Stimulated activated CD4-positive, alpha-beta T cell treated with anti-CD3 and anti-CD28 coated beads, Interleukin-1b, Interleukin-23, amount 100 ng/mL, for 48 hours (primary cell): ENCODE data around the gene FOSL1.

Source experiments
- DNase-seq: peaks from one replicate; pipeline ENCODE4 v3.0.0-alpha.2; 2020

FOSL1 gene

DNA sequence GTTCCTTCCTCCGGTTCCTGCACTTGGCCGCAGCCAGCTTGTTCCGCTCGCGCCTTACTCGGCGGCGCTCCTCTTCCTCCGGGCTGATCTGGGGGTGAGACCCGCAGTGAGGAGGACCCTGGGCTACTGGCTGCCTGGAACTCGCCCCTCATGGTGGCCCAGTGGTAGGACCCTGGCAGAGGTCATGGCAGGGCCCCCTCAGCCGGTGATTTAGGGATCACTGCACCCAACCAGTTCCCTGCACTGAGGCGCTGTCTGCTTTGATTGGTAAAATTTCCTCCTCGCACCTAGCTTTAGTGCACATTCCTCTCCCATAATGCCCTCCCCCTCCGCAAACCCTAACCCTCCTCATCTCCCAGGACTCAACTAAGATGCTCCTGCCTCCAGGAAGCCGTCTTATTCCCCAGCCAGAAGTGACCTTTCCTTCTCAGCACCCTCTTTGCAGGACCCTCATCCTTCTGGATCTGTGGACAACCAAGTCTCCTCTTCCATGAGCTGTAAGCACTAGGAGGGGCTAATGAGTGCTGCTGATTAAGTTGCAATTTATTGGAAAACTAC lies 6.1 kb downstream of the FOSL1 start:
- no peak for DNase-seq

- no peak for DNase-seq
Observed at GRCh38 chr11:65892661-65893317, 7.4 kb downstream of the FOSL1 start.

GRCh38 chr11:65892137-65892540 lies 8.0 kb downstream of the FOSL1 start:
- peak; percentile 55 for DNase-seq

DNA sequence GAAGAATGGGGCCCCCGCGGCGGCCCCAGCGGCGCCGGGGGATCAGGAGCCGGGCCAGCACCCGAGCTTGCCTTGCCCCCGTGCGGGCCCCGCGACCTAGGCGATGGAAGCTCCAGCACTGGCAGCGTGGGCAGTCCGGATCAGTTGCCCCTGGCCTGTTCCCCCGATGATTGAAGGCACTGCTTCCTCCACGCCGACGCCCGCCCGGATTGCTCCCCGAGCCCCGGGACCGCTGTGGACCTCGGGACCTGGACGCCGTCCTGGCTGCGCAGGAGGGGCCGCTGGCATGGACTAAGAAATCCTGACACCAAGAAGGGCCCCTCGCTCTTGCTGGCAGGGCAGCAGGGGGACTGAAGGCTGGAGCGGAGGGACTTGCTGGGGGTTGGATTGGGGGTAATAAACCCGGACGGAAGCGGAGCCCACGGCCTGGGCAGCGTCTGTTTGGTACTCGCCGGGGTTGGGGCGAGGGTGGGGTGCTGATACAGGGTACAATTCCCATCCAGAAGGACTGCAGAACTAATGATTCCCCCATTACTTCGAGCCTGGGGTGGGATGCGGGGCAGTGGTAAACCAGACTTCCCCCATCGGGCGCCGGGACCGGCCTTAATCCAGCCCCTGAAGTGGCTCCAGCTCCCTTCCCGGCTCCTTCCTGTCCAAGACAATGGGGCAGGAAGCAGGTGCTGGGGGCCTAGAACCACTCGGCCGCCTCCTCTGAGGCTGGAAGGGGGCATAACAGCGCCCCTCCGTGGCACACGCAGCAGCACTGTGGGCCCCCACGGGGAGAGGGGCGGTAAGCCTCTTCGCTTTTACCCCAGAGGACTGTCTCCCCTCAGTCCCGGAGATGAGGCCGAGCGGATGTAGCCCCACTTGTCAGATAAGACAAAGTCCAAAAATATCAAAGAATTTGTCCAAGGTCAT lies 8.7 kb downstream of the FOSL1 start:
- no peak for DNase-seq

- peak; percentile 99 for DNase-seq
Observed at GRCh38 chr11:65890324-65891218, 9.6 kb downstream of the FOSL1 start, which contains the start of gene CCDC85B. Gene CCDC85B, plus strand, starts transcription at chr11:65890673. Its CDS starts 111 bp downstream, at chr11:65890784.

GRCh38 chr11:65888163-65888814 lies 11.9 kb downstream of the FOSL1 start, which contains the start of gene FIBP:
Gene FIBP, minus strand, starts transcription at chr11:65888471. Its CDS starts 53 bp downstream, at chr11:65888418.
- DNase-seq: peak; percentile 97

DNA sequence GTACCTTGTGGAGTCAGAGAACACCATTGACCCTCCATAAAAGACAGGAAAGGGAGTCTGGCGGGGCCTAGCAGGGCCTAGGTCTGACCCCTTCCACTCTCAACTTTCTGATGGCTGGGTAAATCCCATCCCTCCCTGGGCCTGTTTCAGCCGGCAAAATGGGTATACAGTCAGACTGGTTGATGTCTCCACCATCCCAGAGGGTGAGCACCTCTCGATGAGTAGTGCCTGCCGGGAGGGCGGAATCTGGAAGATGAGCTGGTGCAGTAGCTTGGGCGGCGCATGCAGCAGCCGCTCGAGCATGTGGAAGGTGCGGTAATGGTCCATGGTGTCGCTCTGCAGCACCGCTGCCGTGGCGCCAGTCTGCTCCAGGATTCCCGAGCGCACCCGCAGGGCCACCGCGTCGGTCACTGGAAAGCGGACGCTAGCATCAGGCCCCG lies 12.4 kb downstream of the FOSL1 start:
- DNase-seq: peak; percentile 27

- DNase-seq: peak; percentile 0
Observed at GRCh38 chr11:65886826-65887722, 13.1 kb downstream of the FOSL1 start.

- DNase-seq: peak; percentile 0
Observed at GRCh38 chr11:65885808-65886536, 14.2 kb downstream of the FOSL1 start.

DNA sequence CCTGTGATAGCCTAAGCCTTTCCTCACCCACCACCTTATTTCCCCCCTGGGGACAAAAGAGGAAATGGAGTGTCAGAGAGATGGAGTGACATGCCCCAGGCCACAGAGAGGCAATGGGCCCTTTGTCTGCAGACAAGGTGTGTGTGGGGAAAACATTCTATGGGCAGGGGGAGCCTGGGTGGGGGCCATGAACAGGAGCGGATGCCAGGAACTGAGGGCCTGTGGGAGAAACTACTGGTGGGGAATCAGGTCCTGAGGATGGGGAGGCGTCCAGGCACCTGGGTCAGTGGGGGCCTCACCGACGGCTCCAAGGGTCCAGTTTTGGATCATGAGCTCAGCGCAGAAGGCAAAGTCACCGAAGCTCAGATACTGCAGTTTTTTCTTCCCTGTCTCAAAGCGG lies 15.0 kb downstream of the FOSL1 start:
- peak; percentile 1 for DNase-seq

DNA sequence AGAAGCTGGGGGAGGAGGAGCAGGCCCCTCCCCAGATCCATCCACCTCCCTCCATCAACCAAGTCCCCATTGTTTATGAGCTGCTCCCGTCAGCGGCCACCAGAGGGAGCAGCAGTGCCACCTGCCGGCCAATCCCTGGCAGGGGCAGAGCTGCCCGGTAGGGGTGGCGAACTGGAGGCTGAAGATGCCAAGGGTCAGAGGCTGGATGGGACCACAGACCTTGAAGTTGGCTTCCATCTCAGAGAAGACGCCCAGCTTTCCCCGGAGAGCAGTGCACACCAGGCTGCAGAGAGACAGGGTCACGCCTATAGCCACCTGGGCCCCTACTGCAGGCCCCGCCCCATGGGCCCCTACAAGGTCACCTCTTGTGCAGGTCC lies 15.5 kb downstream of the FOSL1 start:
- DNase-seq: peak; percentile 81

DNA sequence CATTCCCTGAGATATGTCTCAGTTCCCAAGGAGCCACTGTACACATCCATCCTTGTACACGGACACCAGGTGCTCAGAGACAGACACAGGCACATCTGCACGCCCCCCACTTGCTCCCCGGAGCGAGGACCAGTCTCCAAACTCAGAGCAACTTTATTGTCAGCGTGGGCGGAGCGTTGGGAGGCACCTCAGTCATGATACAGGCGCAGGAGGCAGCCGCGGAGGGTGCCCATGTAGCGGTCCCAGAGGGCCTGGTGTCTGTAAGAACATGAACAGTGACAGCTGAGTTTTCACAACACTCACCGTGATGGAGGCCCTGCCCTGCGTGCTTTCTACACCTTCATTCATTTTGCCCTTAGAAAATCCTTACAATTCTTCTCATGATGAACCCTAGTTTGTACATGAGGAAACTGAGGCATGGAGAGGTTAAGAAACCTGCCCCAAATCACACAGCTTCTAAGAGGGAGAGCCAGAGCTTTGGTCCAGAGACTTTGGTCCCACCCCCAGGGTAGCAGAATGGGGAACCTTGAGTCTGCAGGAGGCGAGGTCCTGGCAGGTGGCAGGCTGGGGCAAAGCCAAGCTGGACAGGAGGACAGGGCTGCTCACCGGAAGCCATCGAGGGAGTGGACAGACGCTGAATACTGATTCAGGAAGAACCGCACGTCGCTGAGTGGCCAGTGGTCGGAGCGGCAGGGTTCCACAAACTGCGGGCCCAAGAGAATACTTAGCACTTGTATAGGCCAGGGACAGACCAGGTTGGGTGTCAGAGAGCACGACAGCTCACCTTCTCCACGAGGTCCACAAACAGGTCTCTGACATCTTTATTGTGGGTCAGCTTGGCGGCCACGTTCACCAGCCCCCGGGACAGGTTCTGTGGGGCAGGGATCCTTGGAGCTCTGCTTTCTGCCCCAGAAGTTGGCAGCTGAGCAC lies 16.1 kb downstream of the FOSL1 start:
- peak; percentile 1 for DNase-seq

GRCh38 chr11:65883058-65883761 lies 17.0 kb downstream of the FOSL1 start:
- DNase-seq: peak; percentile 1

DNA sequence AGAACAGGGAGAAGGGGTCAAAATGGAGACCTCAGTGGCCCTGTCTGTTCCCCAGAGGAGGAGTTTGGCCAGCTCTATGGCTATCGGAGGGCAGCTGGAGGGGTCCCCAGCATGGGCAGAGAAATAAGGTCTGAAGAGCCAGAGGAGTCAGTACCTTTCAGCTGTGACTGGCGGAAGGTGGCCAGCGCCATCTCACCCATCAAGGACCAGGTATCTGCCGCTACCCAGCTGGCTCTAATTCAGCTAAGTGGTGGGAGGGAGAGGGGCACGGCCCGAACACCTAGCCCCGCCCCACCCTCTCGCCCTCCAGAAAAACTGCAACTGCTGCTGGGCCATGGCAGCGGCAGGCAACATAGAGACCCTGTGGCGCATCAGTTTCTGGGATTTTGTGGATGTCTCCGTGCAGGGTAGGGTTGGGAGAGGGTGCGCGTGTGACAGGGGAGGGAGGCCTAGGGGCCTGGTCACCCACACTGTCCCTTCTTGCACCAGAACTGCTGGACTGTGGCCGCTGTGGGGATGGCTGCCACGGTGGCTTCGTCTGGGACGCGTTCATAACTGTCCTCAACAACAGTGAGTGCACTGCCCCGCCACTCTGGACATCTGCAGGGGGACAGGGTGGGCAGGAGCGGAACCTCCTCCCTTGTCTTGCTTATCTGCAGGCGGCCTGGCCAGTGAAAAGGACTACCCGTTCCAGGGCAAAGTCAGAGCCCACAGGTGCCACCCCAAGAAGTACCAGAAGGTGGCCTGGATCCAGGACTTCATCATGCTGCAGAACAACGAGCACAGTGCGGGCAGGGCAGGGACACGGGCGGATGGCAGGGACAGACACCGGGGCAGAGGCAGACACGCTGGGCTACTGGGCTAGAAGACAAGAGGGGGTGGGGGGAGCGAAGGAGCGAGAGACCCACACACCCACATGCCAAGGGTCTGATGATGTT lies 17.8 kb downstream of the FOSL1 start:
- DNase-seq: peak; percentile 1

- DNase-seq: no peak
Observed at GRCh38 chr11:65880844-65881421, 19.3 kb downstream of the FOSL1 start.

GRCh38 chr11:65880027-65880426 lies 20.2 kb downstream of the FOSL1 start:
- DNase-seq: no peak

GRCh38 chr11:65879617-65880016 lies 20.6 kb downstream of the FOSL1 start, which contains the start of gene CTSW:
Gene CTSW, plus strand, starts transcription at chr11:65879837. Its CDS starts 18 bp downstream, at chr11:65879855.
- no peak for DNase-seq
